ENCODE data around the gene COBLL1.

DNA sequence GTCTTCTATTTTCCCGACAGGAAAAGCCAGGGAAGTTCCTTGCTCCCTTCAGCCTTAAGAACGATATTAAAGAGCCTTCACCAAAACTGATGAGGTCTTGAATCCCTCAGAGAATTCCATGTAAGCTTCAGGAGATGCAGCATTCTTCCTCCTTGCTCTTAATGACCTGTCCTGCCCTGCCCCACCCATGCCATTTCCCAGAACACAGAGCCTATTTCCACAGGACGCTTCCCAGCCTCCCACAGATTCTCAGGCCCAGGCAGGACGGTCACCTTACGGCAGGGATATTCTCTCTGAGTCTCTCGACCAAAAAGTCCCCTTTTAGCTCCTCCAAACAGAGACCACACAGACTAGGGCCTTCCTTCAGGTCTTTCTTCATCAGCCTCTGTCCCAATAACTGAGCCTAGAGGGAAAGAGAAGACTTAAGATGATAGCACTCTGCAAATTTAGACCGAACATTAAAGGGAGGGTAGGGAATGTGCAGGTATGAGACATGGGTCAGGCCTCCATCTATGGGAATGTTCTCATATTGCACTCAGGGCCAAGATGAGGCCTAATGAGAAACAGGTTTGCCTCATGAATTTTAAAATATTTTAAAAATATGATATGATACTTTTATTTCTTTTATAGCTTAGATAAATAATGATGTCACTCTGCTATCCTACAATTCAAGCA is 62.1 kb downstream of the COBLL1 start:
- TF ChIP-seq CTCF (conservative IDR thresholded peaks at IDR 0.05 in 1 of 2, IDR thresholded peaks at IDR 0.05 in 1 of 2; ENCODE audit: low read depth in 1 of 2, low read length in 2 of 2) (no peak), EZH2 (IDR thresholded peaks at IDR 0.05; ENCODE audit: low read length, missing control alignments) (no peak)

Measured in fibroblast of lung (primary cell).